Stimulated activated naive CD8-positive, alpha-beta T cell treated with anti-CD3 and anti-CD28 coated beads, Interleukin-15, Interleukin-2, amounts not matched to agents 100 U/mL and 50 U/mL, for 24 hours (primary cell): ENCODE measurements around the gene CAPN5.

Source experiments
- ATAC-seq: fragments of 150-1000 bp; cut with Tn5 transposase; one replicate; pipeline ENCODE4 v1.10.0; 2021
- DNase-seq: peaks from one replicate; pipeline ENCODE4 v3.0.0; 2021

The CAPN5 gene

GRCh38 chr11:77100166-77101042, 33.6 kb downstream of the CAPN5 start:
- ATAC-seq (no peak), DNase-seq (no peak)

- no peak for DNase-seq
Observed at GRCh38 chr11:77101043-77101537, 34.3 kb downstream of the CAPN5 start.

DNA sequence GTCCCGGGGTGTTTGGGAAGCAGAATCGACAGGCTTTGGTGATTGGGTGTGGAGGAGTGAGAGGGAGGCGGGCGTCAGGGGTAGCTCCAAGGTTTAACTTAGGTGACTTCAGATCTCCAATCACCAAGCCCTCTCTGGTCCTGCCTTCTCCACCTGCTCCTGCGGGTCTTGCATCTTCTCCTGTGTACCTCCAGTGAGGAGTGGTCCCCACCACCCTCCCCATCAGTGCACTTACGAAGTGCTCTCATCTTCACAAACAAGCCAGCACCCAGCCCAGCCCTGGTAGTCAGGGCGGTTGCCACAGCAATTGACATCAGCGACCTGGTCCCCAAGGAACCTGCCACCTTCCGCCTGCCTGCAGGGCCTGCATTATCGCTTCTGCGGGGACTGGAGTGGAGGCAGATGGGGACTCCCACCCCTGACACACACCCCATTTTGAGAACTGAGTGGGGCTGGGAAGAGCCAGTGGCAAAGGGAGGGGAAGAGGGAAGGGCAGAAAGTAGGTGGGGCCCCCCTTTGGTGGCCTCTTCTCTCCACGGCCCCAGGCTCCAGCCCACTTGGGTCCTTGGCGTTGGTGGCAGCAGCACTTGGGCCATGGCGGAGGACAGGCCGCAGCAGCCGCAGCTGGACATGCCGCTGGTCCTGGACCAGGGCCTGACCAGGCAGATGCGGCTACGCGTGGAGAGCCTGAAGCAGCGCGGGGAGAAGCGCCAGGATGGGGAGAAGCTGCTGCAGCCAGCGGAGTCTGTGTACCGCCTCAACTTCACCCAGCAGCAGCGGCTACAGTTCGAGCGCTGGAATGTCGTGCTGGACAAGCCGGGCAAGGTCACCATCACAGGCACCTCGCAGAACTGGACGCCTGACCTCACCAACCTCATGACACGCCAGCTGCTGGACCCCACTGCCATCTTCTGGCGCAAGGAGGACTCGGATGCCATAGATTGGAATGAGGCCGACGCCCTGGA, 35.8 kb downstream of the CAPN5 start, which contains the start of gene OMP:
Gene OMP (plus strand): TSS at position 595 of the 965 bp plus-strand sequence. CDS start 0 bp downstream, at position 595.
- no peak for DNase-seq
- ATAC-seq: no peak

More at GRCh38 chr11:77101043-77101537, 34.3 kb downstream of the CAPN5 start:
- ATAC-seq: no peak

DNA sequence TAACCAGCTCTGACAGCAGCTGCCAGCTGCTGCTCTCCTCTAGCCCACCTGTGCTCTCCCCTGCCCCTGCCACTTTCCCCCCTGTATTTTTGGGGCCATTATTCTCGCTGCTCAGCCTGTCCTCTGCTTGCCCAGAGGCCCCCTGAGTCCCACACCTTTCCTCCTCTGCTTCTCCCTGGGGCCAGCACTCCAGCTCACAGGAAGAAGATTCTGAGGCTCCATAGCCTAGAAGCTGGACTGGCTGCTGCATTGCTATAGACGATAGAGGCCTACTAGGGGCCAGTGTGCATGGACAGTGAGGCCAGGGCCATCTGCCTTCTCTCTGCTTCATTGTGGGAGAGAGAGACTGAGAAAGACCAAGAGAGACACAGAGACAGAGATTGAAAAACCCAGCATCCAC, 36.5 kb downstream of the CAPN5 start:
- ATAC-seq (no peak), DNase-seq (no peak)

DNA sequence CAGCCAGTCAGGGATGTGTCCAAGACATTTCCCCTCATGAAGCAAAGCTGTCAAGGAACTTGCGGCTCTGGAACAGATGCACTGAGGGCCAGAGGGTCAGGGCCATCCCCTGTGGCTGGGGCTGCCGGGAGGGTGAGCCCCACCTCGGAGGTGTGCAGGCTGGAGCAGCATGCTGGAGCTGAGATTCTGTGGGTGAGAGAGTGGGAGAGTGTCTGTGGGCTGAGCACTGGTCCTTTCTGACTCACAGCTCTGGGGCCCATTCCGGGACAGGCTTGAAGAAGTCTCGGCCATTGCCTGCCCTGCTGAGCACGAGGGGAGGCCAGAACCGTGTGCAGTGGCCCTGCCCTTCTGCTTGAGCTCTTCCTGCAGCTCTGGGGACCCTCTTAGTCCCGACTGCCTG, 38.0 kb downstream of the CAPN5 start:
- no peak for ATAC-seq
- no peak for DNase-seq

DNA sequence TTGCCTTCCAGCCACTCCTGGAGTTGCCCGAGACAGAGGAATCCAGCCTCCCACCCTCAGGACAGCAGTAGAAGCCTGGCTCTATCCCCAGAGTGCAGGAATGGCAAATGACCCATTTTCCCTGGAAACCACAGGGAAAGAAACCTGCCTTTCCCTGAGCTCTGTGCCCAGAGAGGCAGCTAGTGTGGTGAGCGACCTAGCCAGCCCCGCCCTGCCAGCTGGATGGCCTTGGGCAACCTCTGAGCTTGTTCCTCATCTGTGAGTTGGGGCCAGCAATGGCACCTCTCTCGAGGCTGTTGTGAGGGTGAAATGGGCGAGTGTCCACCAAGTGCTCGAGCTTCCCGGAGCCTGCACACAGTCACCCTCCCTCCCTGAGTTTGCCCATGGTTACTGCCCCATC, 39.5 kb downstream of the CAPN5 start:
- no peak for ATAC-seq
- no peak for DNase-seq

GRCh38 chr11:77106759-77107158, 40.0 kb downstream of the CAPN5 start:
- no peak for ATAC-seq
- no peak for DNase-seq

DNA sequence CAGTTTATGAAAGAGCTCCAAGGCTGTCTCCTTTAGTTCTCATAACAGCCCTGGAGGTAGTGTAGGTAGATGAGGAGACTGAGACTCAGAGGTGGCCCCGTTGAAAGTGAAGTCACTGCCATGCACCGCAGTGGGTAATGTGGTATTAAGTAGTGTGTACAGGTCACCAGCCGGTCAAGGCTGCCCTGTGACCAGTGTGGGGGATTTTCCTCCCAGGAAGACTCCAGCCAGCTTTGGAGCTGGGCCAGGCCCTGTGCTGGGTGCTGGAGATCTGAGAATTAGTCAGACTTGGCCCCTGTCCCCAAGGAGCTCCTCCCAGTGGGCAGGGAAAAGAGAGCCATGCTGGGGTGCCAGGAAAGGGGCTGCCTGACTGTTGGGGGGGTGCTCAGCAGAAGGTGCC, 41.2 kb downstream of the CAPN5 start:
- DNase-seq: no peak
- no peak for ATAC-seq

- DNase-seq: no peak
- ATAC-seq: no peak
Observed at GRCh38 chr11:77108436-77108835, 41.7 kb downstream of the CAPN5 start.

- ATAC-seq (no peak), DNase-seq (no peak)
Observed at GRCh38 chr11:77109236-77110019, 42.7 kb downstream of the CAPN5 start.

DNA sequence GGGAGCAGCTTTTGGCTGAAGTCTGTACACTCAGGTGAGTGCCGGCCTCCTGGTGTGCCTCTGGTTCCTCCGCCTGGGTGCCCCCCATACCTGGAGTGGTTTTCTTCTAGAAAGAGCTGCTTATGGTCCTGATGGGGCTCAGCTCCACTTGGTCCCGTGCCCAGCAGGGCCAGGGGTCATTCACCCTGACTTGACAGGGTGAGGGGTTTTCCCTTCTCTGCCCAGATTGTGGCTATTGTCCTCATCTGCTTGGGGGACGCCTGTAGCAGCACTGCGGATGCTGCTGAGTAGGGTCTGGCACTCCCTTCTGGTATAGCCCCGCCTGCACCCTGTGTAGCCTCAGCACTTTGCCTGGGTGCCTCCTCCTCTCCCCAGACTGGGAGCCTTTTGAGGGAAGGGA, 44.1 kb downstream of the CAPN5 start:
- DNase-seq: no peak
- ATAC-seq: no peak

- no peak for ATAC-seq
- DNase-seq: no peak
Observed at GRCh38 chr11:77111277-77111676, 44.5 kb downstream of the CAPN5 start.

- no peak for DNase-seq
- no peak for ATAC-seq
Observed at GRCh38 chr11:77111946-77112345, 45.2 kb downstream of the CAPN5 start.

- DNase-seq (no peak), ATAC-seq (no peak)
Observed at GRCh38 chr11:77112641-77113381, 46.0 kb downstream of the CAPN5 start.

- ATAC-seq (no peak), DNase-seq (peak; percentile 37)
Observed at GRCh38 chr11:77113382-77114088, 46.8 kb downstream of the CAPN5 start.

- ATAC-seq (no peak), DNase-seq (no peak)
Observed at GRCh38 chr11:77114089-77114463, 47.3 kb downstream of the CAPN5 start.

GRCh38 chr11:77115181-77115611, 48.4 kb downstream of the CAPN5 start:
- no peak for ATAC-seq
- no peak for DNase-seq

GRCh38 chr11:77115956-77116355, 49.2 kb downstream of the CAPN5 start:
- DNase-seq: no peak

GRCh38 chr11:77117492-77117891, 50.7 kb downstream of the CAPN5 start:
- no peak for DNase-seq
- ATAC-seq: no peak

More at GRCh38 chr11:77115956-77116355, 49.2 kb downstream of the CAPN5 start:
- no peak for ATAC-seq

- ATAC-seq (no peak), DNase-seq (no peak)
Observed at GRCh38 chr11:77118086-77118485, 51.3 kb downstream of the CAPN5 start.
